ENCODE results near the gene CFAP46.
"Not testable (repeated sequence)": the region's sequence is repeated elsewhere in the genome, so short reads cannot be mapped to it uniquely, and the experiment has no call there.

Gene CFAP46

GRCh38 chr10:132912713-132913558 lies 29.4 kb downstream of the CFAP46 start:
- no peak for DNase-seq (ENCODE audit: low read depth)

- no peak for DNase-seq (ENCODE audit: low read depth)
Observed at GRCh38 chr10:132912225-132912712, 30.1 kb downstream of the CFAP46 start.

- DNase-seq (ENCODE audit: low read depth) = no peak
Observed at GRCh38 chr10:132911786-132912097, 30.6 kb downstream of the CFAP46 start.

- DNase-seq (ENCODE audit: low read depth) = no peak
Observed at GRCh38 chr10:132910901-132911785, 31.2 kb downstream of the CFAP46 start.

- DNase-seq (ENCODE audit: low read depth) = no peak
Observed at GRCh38 chr10:132910186-132910880, 32.0 kb downstream of the CFAP46 start.

- no peak for DNase-seq (ENCODE audit: low read depth)
Observed at GRCh38 chr10:132909491-132910071, 32.8 kb downstream of the CFAP46 start.

- DNase-seq (ENCODE audit: low read depth) = no peak
Observed at GRCh38 chr10:132908621-132909295, 33.6 kb downstream of the CFAP46 start.

GRCh38 chr10:132907821-132908620 lies 34.3 kb downstream of the CFAP46 start:
- no peak for DNase-seq (ENCODE audit: low read depth)

- DNase-seq (ENCODE audit: low read depth) = no peak
Observed at GRCh38 chr10:132906836-132907235, 35.5 kb downstream of the CFAP46 start.

- no peak for DNase-seq (ENCODE audit: low read depth)
Observed at GRCh38 chr10:132906106-132906505, 36.3 kb downstream of the CFAP46 start.

- DNase-seq (ENCODE audit: low read depth) = no peak
Observed at GRCh38 chr10:132905661-132906060, 36.7 kb downstream of the CFAP46 start.

GRCh38 chr10:132904814-132905649 lies 37.3 kb downstream of the CFAP46 start:
- DNase-seq (ENCODE audit: low read depth) = no peak

- DNase-seq (ENCODE audit: low read depth) = no peak
Observed at GRCh38 chr10:132904181-132904813, 38.1 kb downstream of the CFAP46 start.

GRCh38 chr10:132902656-132903575 lies 39.5 kb downstream of the CFAP46 start:
- not testable (repeated sequence) for DNase-seq (ENCODE audit: low read depth)

- no peak for DNase-seq (ENCODE audit: low read depth)
Observed at GRCh38 chr10:132901351-132901750, 41.0 kb downstream of the CFAP46 start.

- no peak for DNase-seq (ENCODE audit: low read depth)
Observed at GRCh38 chr10:132900211-132900756, 42.1 kb downstream of the CFAP46 start.

- no peak for DNase-seq (ENCODE audit: low read depth)
Observed at GRCh38 chr10:132899751-132900065, 42.7 kb downstream of the CFAP46 start.

Measured in CMK (cell line).